Thymus (tissue), 11 donors: Measurements from ENCODE around the gene SSBP4. TPM values are rescaled to one million over a fixed set of nuclear protein-coding genes. Genes with fewer than 3 reads are reported as not detected.

Experiments used
- DNase-seq, 9 donors: peaks; one replicate each; pipeline ENCODE4 v3.0.0-alpha.2; 2013; ENCODE audit warnings: low spot score in 9 of 9, low read depth in 6 of 9, missing footprints in 1 of 9
- H3K27ac ChIP-seq, 2 donors: one replicate each; pipeline ENCODE4 v1.5.1; 2013; ENCODE audit warnings: control low read depth in 1 of 2, low read depth in 1 of 2, low read length in 1 of 2, mild to moderate bottlenecking in 1 of 2, moderate library complexity in 1 of 2
- H3K27me3 ChIP-seq, 2 donors: one replicate each; pipeline ENCODE4 v1.5.1; 2013; ENCODE audit warnings: low read length in 1 of 2; ENCODE audit not compliant: control insufficient read depth in 2 of 2, insufficient read depth in 1 of 2
- H3K36me3 ChIP-seq, 2 donors: one replicate each; pipeline ENCODE4 v1.5.1; 2013; ENCODE audit warnings: low read length in 1 of 2, mild to moderate bottlenecking in 1 of 2, moderate library complexity in 1 of 2; ENCODE audit not compliant: control insufficient read depth in 2 of 2, insufficient read depth in 2 of 2
- H3K4me1 ChIP-seq, 2 donors: one replicate each; pipeline ENCODE4 v1.5.1; 2013; ENCODE audit warnings: low read length in 2 of 2; ENCODE audit not compliant: control insufficient read depth in 2 of 2, insufficient read depth in 2 of 2
- H3K4me3 ChIP-seq, 2 donors: one replicate each; pipeline ENCODE4 v1.5.1; 2013; ENCODE audit warnings: low read length in 2 of 2, control low read depth in 1 of 2, mild to moderate bottlenecking in 1 of 2
- H3K9me3 ChIP-seq, 2 donors: one replicate each; pipeline ENCODE4 v1.5.1; 2013; ENCODE audit warnings: low read length in 1 of 2, mild to moderate bottlenecking in 1 of 2; ENCODE audit not compliant: control insufficient read depth in 2 of 2, insufficient read depth in 1 of 2
- WGBS: extraction: QIAGEN DNeasy Blood & Tissue Kit; methylation state at CpG from one replicate; pipeline ENCODE4 v1.1.7; 2013; 5-methylcytosine and 5-hydroxymethylcytosine counted together
- polyA plus RNA-seq: library from polyadenylated mRNA; stranded (reverse); fragments of 200-250 nt; gene quantifications from one replicate; pipeline ENCODE4 v1.2.3, GENCODE V29; 2013
- total RNA-seq: library from RNA; stranded (reverse); fragments of 120-200 nt; gene quantifications from one replicate; pipeline ENCODE4 v1.2.4, GENCODE V29; 2013
- donor health status: healthy.

SSBP4 gene
- total and polyA plus RNA-seq, 2 donors, result 47.3 to 50.3 TPM

- Histone ChIP-seq H3K27me3 (peaks cover 16 to 72% of the 10 kb centered on the region in 2 donors), H3K4me1 (peaks cover 5 to 9% of the 10 kb centered on the region in 2 donors), H3K9me3 (peaks cover 0 to 13% of the 10 kb centered on the region in 2 donors), H3K4me3 (no peak overlapping the region), H3K27ac (no peak overlapping the region), H3K36me3 (no peaks in the 10 kb centered on the region)
- 97% methylated on average over 6 of the region's 6 CpGs for WGBS
- DNase-seq, result no peak
Observed at GRCh38 chr19:18390065-18390907, 28.9 kb upstream of the SSBP4 start.

- Histone ChIP-seq H3K36me3 (no peaks in the 10 kb centered on the region), H3K9me3 (peaks cover 0 to 13% of the 10 kb centered on the region in 2 donors), H3K27me3 (peaks cover 18 to 66% of the 10 kb centered on the region in 2 donors), H3K27ac (no peak overlapping the region), H3K4me3 (no peak overlapping the region), H3K4me1 (peaks cover 5 to 9% of the 10 kb centered on the region in 2 donors)
- WGBS, result 86% methylated on average over 9 of the region's 9 CpGs
- DNase-seq, result no peak
Observed at GRCh38 chr19:18391509-18392075, 27.6 kb upstream of the SSBP4 start.

DNA sequence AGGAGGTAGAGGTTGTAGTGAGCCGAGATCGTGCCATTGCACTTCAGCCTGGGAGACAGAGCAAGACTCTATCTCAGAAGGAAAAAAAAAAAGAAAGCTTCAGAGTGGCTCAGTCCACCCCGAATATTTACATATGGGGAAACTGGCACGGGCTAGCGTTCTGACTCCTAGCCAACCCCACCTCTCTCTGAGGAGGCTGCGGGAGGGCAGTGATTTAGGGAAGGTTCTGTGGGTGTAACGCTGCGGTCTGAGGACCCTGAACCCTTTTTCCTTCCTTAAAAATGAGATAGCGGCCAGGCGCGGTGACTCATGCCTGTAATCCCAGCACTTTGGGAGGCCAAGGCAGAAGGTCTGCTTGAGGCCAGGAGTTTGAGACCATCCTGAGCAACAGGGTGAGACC lies 26.8 kb upstream of the SSBP4 start:
- no peaks in the 10 kb centered on the region for H3K36me3 ChIP-seq
- H3K4me3 ChIP-seq, result no peak overlapping the region
- DNase-seq, result no peak
- peaks cover 15 to 66% of the 10 kb centered on the region in 2 donors for H3K27me3 ChIP-seq
- H3K9me3 ChIP-seq, result peaks cover 0 to 13% of the 10 kb centered on the region in 2 donors
- no peak overlapping the region for H3K27ac ChIP-seq
- H3K4me1 ChIP-seq, result peaks cover 5 to 15% of the 10 kb centered on the region in 2 donors
- WGBS, result 20% methylated on average over 11 of the region's 11 CpGs

DNA sequence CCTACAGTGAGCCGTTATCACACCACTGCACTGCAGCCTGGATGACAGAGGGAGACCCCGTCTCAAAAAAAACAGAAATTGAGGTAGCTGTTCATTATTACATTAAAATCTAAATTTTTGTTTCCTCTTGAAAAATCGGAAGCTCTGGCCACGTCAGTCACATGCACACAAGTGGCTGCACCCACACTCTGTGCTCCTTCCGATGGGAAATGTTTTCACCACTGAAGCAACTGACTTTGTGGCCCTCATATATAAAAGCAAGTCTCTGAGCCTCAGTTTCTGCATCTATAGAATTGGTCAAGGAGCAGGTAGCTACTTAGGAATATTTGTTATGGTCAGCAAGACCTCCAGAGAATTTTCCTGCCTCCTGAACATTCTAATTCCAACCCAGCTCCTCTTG lies 26.3 kb upstream of the SSBP4 start:
- Histone ChIP-seq H3K27ac (no peak overlapping the region), H3K4me1 (peaks cover 5 to 16% of the 10 kb centered on the region in 2 donors), H3K9me3 (peaks cover 0 to 13% of the 10 kb centered on the region in 2 donors), H3K27me3 (peaks cover 16 to 66% of the 10 kb centered on the region in 2 donors), H3K36me3 (no peaks in the 10 kb centered on the region), H3K4me3 (no peak overlapping the region)
- DNase-seq, result no peak
- WGBS, result 35% methylated on average over 5 of the region's 5 CpGs

- DNase-seq, result no peak
- 86% methylated on average over 7 of the region's 7 CpGs for WGBS
- no peak overlapping the region for H3K27ac ChIP-seq
- H3K4me1 ChIP-seq, result peaks cover 0 to 8% of the 10 kb centered on the region in 2 donors
- H3K4me3 ChIP-seq, result no peak overlapping the region
- peaks cover 10 to 63% of the 10 kb centered on the region in 2 donors for H3K27me3 ChIP-seq
- no peaks in the 10 kb centered on the region for H3K36me3 ChIP-seq
- H3K9me3 ChIP-seq, result peaks cover 0 to 8% of the 10 kb centered on the region in 2 donors
Observed at GRCh38 chr19:18393836-18394235, 25.4 kb upstream of the SSBP4 start.

GRCh38 chr19:18396471-18397241 lies 22.5 kb upstream of the SSBP4 start:
- Histone ChIP-seq H3K27me3 (peaks cover 8 to 40% of the 10 kb centered on the region in 2 donors), H3K4me1 (peaks cover 0 to 10% of the 10 kb centered on the region in 2 donors), H3K4me3 (no peak overlapping the region), H3K9me3 (peaks cover 0 to 3% of the 10 kb centered on the region in 2 donors), H3K27ac (no peak overlapping the region), H3K36me3 (no peaks in the 10 kb centered on the region)
- DNase-seq, result no peak
- WGBS, result 87% methylated on average over 37 of the region's 37 CpGs

- H3K27me3 ChIP-seq, result peaks cover 8 to 34% of the 10 kb centered on the region in 2 donors
- peaks cover 0 to 15% of the 10 kb centered on the region in 2 donors for H3K4me1 ChIP-seq
- peak within 1 kb of the TSS in 1 of 2 donors; percentile 18 for H3K27ac ChIP-seq
- peak in 1 of 9 donors; percentile 44 for DNase-seq
- peak within 1 kb of the TSS in 1 of 2 donors; percentile 4 for H3K4me3 ChIP-seq
- no peaks in the 10 kb centered on the region for H3K36me3 ChIP-seq
- WGBS, result 12% methylated on average over 33 of the region's 33 CpGs
- H3K9me3 ChIP-seq, result peaks cover 0 to 3% of the 10 kb centered on the region in 2 donors
Observed at GRCh38 chr19:18397242-18398202, 21.7 kb upstream of the SSBP4 start, which contains the start of gene LRRC25. Gene LRRC25, minus strand, starts transcription at chr19:18397622. Its CDS starts 659 bp downstream, at chr19:18396963.

- no peak for DNase-seq
- peaks cover 8 to 26% of the 10 kb centered on the region in 2 donors for H3K27me3 ChIP-seq
- H3K9me3 ChIP-seq, result no peaks in the 10 kb centered on the region
- H3K27ac ChIP-seq, result no peak overlapping the region
- peaks cover 0 to 15% of the 10 kb centered on the region in 2 donors for H3K4me1 ChIP-seq
- no peaks in the 10 kb centered on the region for H3K36me3 ChIP-seq
- WGBS, result 94% methylated on average over 6 of the region's 6 CpGs
- no peak overlapping the region for H3K4me3 ChIP-seq
Observed at GRCh38 chr19:18399008-18399407, 20.2 kb upstream of the SSBP4 start.
